Right hindlimb (tissue), 1 donor: ENCODE results near the gene OR2AG2.

Experiments used
- DNase-seq: peaks from one replicate; pipeline ENCODE4 v3.0.0-alpha.2; 2018

The OR2AG2 gene

DNA sequence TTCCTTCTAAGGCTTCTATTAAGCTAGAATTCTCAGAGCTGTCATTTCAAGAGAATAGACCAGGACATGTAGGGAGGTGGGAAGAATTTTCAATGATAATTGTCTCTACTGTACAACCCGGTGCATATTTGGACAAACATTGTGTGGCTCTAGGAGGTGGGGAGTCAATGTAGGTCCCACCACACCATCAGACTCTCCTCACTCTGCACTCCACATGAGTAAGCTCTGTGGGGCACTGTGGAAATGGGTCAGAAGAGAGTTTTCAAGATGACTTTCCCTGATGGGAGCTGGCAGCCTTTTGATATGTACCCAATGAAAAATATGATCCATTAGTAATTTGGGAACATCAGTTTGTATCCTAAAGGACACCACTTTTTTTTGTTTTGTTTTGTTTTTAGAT, 33.2 kb downstream of the OR2AG2 start:
- DNase-seq, result no peak

DNA sequence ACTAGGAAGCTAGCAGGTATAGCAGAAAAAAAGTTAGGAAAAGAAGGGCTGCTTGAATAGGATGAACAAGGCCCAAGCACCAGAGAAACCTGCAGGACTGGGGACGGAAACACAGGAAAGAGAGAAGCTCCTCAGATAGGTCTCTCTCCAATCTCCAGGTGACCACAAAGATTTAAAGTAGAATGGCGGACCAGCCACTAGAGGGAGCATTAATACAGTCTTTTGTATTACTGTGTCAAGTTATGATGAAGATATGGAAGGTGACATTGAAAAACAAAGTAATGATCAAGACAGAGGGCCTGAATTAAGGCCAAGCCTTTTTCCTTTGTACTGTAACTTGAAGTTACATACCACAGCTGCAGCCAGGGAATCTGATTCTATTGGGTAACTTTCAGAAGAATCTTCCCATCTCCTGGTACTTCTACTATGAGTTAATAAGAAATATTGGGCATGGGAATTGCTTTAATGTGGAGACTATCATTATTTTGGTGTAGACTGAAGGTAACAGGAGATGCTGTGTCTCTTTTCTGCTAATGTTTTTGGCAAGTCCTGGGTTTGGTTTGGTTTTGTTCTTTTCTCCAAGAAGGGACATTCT, 33.8 kb downstream of the OR2AG2 start:
- no peak for DNase-seq

DNA sequence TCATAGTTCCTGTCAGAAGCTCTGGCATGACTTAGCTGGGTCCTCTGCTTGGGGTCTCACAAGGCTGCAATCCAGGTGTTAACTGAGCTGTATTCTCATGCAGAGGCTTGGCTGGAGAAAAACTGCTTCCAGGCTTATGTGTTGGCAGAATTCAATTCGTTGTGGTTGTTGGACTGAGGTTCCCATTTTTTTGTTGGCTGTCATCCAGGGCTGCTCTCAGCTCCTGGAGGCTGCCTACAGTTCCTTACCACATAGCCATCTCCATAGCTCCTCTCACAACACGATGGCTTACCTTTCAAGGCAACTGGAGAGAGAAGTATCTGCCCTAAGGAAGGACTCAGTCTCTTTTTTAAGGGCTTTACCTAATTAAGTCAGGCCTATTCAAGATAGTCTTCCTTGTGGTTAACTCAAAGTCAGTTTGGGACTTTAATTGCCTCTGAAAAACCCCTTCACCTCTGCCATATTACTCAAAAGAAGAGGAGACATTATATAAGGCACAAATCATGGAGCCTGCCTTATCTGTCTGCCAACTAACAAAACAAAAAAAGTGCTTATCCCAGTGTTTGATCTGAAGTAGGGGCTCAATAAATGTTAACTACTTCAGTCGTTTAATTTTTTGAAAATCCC, 35.2 kb downstream of the OR2AG2 start:
- no peak for DNase-seq

DNA sequence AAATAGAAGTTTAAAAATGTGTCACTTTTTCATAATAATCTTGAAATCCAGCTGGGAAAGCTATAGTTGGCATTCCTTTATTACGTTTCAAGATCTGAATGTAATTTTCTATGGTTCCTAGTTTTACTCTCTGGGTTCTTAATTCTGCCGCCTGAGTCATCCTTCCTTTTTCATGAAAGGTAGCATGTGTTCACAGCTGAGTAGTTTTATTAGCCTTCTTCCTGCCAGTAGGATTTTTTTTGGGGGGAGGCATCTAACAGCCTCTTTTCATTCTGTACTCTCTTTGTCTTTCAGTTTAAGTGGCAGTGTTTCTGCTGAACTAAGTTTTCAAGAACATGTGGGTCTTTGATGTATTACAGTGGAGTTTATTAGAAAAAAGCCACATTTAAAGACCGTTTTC, 36.5 kb downstream of the OR2AG2 start:
- DNase-seq, result no peak

DNA sequence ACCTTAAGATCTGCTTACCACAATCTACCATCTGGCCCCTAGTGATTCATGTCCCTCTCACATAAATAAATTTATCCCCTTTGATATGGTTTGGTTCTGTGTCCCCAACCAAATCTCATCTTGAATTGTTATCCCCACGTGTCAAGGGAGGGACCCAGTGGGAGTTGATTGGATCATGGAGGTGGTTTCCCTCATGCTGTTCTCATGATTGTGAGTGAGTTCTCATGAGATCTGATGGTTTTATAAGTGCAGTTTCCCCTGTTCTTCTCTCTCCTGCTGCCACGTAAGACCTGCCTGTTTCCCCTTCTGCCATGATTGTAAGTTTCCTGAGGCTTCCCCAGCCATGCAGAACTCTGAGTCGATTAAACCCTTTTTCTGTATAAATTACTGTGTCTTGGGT, 37.2 kb downstream of the OR2AG2 start:
- no peak for DNase-seq

DNA sequence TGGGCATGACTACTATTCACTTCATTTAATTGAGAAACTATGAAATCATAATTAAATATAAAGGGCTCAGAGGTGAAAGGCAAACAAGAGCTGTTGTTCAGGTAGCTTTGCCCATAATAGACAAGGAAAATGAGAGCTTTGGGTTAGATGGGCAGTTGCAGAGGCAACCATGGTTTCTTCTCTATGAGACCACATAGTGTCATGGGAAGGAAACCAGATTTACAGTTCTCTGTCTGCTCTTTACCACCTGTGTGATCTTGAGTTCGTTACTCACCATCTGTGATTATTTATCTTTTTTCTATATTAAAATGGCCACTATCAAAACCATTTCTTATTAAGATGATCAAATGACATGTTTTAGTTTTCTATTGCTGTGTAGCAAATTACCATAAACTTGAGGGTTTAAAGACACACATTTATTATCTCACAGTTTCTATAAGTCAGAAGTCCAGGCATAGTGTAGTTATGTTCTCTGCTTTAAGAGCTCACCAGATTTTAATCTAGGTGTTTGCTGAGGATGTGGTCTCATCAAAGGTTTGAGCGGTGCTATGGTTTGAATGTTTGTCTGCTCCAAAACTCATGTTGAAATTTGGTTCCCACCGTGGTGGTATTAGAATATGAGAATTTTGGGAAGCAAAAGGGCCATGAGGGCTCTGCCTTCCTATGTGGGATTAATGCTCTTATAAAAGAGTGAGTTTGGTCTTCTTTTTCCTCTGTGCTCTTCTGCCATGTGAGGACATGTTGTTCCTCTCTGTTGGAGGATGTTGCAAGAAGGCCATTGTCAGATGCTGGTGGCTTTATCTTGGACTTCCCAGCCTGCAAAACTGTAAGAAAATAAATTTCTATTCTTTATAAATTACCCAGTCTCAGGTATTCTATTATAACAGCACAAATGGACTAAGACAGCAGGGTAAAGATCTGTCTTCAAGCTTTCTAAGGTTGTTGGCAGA, 38.2 kb downstream of the OR2AG2 start:
- no peak for DNase-seq

DNA sequence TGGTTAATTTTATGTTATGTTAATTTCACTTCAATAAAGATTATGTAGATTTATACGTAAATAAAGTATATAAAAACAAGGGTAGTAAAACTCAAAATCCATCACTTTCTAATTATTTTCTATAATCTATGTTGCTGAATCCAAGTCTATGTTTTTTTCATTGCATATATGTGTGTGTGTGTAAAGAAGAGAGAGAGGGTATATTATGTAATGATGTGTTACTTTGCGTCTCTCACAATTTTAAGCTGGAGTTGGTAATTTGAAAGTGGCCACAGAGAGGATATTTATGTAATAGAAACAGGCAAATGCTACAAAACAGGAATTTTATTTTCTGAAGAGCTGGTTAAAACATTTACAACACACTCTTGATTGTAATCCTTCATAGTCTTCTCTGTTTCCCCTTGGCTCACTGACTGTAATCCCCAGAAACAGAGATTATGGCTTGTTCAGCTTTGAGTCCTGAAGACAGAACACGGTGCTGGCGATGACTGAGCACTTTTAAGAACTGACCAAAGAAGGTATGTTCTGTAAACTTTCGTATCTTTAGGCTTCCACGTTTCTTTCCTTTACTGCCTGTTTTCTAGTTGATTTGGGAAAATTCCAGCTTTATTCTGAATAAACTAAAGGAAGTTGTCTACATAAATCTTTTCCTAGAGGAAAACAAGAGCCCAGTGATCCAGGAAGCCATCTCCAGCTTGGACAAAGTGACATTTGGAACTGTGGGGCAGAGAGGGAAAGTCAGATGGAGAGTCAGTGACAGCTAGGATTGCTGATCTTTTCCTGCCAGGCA, 43.6 kb downstream of the OR2AG2 start:
- DNase-seq, result no peak

DNA sequence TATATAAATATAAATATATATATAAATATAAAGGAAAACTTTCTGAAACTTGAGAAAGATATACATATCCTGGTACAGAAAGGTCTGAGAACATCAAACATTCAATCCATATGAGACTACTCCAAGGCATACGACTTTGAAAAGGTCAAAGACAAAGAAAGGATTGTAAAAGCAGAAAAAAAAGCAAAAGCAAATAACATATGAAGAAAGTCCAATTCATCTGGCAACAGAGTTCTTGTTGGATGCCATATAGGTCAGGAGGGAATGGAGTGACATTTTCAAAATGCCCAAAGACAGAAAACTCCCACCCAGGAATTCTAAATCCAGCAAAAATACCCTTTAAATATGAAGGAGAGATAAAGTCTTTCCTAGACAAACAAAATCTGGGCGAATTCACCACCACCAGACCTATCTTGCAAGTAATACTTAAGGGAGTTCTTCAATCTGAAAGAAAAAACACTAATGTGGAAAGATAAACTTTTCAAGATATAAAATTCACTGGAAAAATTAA, 46.3 kb downstream of the OR2AG2 start:
- no peak for DNase-seq

DNA sequence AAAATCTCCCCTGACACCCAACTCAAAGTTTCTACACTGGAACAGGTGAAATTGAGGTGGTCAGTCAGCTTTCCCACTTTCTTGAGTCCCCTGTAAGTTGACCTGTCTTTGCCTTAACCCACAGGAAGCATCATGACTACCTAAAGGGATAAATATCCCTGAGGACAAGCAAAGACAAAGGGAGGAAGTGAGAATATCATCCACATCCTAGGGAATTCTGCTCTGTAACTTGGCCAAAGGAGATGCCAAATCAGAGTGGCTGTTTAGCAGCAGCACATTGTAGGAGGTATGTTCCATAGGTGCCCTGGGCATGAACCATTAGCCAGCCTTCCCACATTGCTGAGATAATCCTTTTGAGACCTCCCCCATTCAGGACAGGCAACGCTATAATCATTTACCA, 47.8 kb downstream of the OR2AG2 start:
- no peak for DNase-seq

DNA sequence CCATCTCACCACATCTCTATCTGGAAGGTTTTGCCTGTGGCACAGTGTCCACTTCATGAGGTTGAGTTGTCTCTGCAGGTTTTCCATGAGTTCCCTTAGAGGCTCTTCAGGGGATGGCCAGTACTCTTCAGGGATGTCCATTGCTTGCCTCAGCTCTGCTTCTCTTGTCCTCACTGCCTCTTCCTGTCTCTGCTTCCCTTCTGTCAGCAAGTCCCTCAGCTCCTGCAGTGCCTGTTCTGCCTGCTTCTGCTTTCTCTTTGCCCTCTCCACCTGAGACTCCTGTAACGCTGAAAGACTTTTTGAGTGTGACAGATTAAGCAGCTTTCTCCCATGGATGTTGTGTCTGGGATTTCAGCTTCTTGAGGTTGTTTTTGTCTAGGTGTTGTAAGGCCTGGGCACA, 50.4 kb downstream of the OR2AG2 start:
- no peak for DNase-seq

DNA sequence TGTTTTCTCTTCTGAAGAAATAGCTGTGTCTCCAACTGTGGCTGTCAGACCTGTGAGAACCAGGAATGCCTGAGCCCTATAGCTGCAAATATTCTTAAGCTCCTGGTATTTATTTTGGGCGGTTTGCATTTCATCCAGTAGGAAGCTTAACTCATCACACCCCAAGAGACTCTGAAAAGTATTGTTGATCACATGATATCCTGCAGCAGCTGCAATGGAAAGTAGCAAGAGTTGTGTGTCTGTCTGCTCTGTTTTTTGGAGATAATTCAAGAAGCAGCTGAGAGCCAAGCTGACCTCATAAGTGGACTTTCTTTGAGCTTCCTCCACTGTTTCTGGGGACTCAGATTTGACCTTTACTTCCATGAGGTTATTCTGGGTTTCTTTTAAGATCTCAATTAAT, 52.2 kb downstream of the OR2AG2 start:
- peak; percentile 27 for DNase-seq

DNA sequence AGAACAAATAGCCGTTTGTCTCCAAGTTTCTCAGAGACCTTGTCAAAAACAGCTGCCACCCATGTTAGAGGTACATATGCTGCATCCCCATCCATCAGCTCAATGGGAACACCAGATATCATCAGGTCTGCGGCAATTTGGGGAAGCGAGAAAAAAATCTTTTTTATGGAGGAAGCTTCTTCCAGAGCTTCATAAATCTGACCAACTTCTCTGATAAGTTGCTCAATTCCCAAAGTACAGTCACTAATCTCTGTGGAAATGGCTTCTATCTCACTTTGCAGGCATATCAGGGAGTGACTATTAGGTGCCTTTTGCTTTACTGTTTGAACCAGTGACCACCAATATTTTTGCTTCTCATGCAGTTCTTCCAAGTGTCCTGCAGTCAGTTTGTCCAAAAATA, 54.4 kb downstream of the OR2AG2 start:
- no peak for DNase-seq
